GM19395 (cell line): Measurements from ENCODE around the gene MYO5B.
"Not testable (repeated sequence)": the region's sequence is repeated elsewhere in the genome, so short reads cannot be mapped to it uniquely, and the experiment has no call there.

Experiments
- ATAC-seq: cut with Tn5 transposase; IDR thresholded peaks from one replicate; pipeline ENCODE4 v1.9.1; 2021; ENCODE audit warnings: mild to moderate bottlenecking, moderate library complexity; ENCODE audit not compliant: unreplicated experiment

The MYO5B gene

GRCh38 chr18:49898421-49898820 is 296.5 kb downstream of the MYO5B start:
- ATAC-seq: no peak

DNA sequence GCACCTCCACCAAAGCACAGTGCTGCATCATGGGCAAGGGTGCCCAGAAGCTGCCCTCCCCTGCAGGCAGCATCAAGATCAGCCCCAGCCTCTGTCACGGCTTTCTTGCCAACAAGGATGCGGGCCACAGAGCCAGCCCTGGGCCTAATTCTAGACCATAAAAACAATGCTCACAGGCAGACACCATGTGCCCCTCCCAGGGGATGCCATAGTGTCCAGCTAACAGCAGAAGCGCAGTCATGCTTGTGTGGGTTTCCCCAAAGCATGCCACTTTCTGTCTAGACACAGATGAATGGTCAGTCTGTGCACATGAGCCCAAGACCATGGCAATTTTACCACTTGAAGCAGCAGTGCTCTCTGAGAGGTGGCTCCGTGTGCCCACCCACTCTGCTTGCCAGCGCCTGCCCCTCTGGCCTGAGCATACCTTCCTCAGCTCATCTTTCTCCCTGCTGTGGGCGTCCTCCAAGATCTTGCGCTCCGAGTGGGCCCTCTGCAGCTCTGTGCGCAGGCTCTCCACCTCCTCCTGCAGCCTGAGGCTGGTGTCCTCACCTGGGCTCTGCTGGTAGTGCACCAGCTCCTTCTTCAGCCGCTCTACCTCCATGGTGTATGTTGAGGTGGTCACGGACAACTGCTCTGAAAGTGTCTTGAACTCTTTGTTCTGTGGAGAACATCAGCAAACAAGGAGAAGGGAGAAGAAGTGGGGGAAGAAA is 300.3 kb downstream of the MYO5B start:
- ATAC-seq: no peak

DNA sequence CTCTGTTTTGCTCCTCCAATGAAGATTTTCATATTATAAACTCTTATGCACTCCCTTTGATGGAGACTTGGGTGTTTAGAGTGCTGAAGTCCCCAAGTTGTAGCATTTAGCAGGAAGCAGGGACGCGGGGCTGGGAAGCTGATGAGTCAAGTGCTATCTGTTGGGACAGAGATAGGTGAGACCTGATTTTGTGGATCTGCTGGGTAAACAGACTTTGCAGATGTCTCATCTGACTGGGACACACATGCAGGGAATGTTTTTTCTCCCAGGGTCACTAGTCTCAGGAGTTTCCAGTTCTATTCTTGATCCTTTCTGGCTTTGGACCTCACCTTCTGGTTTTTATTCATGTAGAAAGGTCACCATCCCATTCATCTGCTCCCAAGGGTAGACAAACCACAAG is 301.9 kb downstream of the MYO5B start:
- ATAC-seq: no peak

DNA sequence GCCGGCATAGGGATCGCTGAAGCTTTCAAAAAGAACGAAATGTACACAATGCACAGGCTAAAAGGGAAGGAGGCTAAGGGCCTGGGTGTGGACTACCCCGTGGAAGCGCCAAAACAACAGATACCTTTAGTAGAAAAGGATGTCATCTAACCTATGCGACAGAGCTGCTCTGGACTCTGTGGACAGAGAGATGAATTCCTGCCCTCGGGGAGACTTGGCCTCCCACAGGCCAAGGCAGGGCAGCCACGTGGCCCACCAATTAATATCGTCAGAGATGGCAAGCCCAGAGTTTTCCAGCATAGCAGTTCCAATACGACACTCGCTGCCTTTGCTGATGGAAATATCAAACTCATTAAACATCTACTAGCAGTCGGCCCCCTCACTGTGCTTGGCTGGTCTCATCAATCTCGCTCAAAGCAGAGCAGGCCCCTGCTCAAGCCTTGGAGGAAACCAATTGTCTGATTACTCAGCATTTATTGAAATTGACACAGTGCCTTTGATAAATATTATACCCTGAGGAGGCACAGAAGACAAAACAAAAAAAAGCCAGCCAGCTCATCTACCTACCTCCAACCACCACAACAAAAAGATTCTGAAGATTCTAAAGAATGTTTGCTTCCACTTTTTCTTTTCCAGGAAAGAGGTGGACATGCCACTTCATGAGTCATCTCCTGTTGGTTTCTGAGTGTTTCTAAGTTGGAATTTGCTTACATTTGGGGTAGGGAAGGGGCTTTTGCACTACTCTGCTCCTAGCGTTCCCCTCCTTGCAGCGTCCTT is 302.6 kb downstream of the MYO5B start:
- ATAC-seq: no peak

DNA sequence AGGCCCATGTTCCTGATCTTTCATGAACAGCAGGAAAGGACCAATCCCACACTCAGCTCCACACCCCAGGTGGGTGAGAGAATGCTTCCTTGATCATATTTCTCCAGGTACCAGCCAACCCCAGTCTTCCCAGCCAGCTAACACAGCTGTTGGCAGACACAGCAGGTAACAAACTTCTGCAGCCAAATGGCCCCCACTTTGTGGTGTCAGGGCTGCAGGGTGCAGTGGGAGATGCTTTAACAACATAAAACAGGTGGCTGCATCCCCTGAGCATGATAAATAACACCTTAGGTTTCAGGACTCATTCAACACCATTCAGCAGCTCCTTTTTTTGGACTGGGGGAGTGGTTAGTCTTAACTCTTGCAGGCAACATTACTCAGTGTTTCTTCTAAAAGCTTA is 304.9 kb downstream of the MYO5B start:
- no peak for ATAC-seq

DNA sequence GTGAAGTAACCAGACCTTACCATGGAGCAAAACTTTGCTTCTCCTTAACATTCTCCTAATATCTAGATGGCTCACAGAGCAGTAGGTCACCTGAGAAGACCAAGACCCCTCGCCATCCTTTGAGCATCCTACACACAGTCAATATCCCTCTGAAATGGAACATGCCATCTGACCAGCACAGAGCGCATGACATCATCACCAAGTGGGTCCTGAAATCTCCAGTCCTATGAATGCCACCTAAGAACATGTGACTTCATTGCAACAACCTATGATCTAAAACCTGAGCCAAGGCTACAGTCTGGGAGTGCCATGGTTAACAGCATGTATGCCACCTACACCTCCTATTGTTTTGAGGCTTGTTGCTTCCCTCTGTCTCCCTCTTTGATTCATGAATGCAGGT is 305.4 kb downstream of the MYO5B start:
- not testable (repeated sequence) for ATAC-seq

DNA sequence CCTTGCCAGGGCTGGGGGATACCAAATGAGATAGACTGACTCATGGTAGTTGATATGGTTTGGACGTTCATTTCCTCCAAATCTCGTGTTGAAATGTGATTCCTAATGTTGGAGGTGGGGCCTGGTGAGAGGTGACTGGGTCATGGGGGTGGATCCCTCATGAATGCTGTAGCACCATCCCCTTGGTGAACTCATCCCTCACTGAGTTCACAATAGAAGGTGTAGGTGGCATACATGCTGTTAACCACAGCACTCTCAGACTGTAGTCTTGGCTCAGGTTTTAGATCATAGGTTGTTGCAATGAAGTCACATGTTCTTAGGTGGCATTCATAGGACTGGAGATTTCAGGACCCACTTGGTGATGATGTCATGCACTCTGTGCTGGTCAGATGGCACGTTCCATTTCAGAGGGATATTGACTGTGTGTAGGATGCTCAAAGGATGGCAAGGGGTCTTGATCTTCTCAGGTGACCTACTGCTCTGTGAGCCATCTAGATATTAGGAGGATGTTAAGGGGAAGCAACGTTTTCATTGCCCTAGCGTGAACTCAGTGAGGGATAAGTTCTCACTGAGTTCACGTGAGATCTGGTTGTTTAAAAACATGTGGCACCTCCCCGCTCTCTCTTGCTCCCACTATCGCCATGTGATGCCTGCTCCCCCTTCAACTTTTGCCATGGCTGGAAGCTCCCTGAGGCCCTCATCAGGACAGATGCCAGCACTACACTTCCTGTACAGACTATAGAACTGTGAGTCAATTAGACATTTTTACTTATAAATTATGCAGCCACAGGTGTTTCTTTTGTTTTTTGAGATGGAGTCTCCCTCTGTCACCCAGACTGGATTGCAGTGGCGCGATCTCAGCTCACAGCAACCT is 307.8 kb downstream of the MYO5B start:
- no peak for ATAC-seq

- no peak for ATAC-seq
Observed at GRCh38 chr18:49884959-49885358, 310.0 kb downstream of the MYO5B start.

DNA sequence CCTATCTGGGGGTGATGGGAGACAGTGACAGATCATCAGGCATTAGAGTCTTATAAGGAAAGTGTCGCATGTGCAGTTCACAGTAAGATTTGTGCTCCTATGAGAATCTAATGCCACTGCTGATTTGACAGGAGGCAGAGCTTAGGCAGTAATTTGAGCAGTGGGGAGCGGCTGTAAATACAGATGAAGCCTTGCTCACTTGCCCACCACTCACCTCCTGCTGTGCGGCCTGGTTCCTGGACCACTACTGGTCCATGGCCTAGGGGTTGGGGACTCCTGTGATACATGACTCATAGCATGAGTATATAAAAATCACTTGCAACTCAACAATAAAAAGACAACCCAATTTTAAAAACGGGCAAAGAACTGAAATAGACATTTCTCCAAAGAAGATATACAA is 310.5 kb downstream of the MYO5B start:
- ATAC-seq: no peak

- no peak for ATAC-seq
Observed at GRCh38 chr18:49880661-49881060, 314.3 kb downstream of the MYO5B start.

DNA sequence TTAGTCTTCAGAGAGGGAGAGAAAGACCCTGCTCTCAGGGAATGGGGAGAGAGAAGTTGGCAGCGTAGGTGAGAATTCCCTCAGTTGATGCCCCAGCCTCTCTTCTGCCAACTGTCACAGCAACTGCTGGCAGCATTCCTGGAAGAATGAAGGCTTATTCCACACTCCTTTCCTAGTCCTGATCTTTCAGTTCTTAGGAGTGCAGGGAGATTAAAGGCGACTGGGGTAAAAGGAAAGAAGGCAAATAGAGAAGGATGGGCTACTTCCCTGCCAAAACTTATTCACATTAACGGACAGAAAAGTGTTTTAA is 315.7 kb downstream of the MYO5B start:
- no peak for ATAC-seq

GRCh38 chr18:49878567-49879270 is 316.2 kb downstream of the MYO5B start:
- no peak for ATAC-seq

DNA sequence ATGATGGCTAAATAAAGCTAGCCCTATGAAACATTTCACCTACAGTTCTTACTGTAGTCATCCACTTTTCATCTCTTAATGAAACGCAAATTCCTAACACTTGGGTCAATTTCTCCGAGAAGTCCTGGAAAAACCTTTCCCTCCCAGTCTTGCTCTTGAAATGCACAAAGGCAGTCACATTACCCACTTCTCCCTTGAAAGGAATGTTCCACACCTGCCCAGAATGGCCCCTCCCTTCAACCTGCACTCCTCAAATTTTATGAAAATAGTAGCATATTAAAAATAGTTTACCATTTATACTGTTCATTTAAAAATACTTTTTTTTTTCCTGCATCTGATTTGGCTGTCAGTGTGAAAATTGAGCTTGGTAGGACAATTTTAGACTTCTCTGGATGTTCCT is 316.9 kb downstream of the MYO5B start:
- no peak for ATAC-seq

- ATAC-seq: no peak
Observed at GRCh38 chr18:49876536-49876935, 318.4 kb downstream of the MYO5B start.

- ATAC-seq: no peak
Observed at GRCh38 chr18:49875783-49876182, 319.2 kb downstream of the MYO5B start.

DNA sequence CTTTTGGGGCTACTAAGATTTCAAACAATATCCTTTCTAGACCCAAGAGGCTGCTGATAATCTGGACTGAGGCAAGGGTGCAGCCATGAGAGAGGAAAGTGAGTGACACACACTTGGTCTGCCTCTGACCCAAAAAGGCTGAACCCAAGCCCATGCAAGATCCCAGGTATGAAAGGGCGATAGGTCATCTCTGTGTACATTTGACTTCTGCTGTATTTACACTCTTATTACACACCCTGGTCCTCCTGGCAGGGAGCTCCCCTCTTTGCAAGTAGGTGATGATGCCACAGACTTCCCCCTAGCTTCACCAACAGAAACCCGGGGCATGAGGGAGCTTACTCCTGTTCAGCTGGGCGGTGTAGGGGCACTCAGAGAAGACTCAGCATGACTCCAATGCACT is 319.8 kb downstream of the MYO5B start:
- ATAC-seq: no peak

DNA sequence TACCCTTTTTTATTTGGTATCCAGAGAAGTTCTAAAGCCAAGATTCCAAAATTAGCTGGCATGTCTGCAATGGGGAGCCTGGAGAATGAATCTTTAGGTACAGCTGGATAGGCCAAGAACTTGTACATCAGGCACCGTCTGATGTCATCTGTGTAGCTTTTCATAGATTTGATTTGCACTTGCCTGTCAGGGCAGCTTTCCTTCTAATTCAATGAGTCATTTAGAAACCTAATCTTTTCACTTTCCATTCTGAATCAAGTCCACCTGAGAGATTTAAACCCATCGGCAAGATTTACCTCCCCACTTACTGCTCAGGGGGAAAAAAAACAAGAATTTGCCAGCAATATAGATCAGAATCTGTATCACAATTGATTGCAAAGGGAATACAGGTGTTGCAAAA is 320.7 kb downstream of the MYO5B start:
- ATAC-seq: no peak

DNA sequence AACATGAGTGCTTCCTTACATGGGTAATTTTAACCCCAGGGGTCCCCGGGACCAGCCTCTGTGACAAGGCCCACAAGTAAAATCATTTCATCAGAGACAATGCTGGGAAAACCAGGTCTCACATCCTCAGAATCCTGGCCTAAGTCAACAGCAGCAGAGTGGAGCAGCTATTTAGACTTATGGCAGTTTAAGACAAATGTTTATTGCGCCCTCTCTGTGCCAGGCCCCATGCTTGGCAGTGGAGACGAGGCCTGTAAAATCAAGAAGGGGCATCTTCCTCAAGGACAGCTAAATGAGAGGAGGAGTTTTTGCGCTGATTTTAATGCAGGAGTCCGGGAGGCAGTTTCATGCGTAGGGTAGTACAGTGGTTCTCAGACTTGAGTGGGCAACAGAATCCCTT is 325.6 kb downstream of the MYO5B start:
- no peak for ATAC-seq

- ATAC-seq: no peak
Observed at GRCh38 chr18:49866680-49867079, 328.3 kb downstream of the MYO5B start.

DNA sequence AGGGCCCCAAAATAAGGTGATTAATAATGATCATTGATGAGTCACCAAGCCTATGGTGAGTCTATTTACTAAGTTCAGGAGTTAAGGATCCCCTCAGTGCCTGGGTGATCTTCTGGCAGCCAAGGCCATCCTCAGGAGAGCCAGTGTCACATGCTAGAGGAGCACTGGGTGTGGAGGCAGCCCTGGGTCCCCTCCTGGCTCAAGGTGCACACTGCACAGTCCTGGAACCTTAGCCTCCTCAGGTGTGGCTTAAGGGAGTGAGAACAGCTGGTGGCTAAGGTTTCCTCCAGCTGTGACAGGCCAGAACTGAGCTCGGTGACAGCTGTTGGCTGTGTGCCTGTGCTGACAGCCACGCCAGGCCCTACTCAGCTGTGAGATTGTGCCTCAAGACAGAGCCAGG is 329.5 kb downstream of the MYO5B start:
- ATAC-seq: no peak
